ENCODE data around the gene ASZ1. TPM values are rescaled to one million over a fixed set of nuclear protein-coding genes. Genes with fewer than 3 reads are reported as not detected.

ASZ1 gene
- total and polyA plus RNA-seq, 2 donors (not counting 1 experiment from before 2014, with no cell fraction given) = not detected

DNA sequence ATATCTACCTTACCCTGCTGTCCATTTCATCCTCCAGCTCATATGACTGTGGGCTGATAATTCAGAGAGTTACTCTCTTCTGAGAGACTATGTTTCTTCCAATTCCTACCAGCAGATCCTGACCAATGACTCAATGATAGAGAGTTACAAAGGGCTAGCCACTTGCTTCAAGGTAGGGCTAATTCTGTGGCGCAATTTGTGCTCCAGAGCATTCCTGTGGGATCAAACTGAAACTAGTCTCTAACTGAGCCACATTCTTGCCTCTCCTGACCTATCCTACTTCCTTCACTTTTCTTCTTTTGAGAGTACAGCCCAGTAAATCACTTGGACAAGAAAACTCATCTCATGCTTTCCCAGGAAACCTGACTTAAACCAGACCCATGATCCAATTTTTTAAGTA is 17.9 kb upstream of the ASZ1 start:
- Histone ChIP-seq H3K4me3 (ENCODE audit: control extremely low read depth in 1 of 5, extremely low read depth in 1 of 5, insufficient read depth in 1 of 5, low read depth in 2 of 5, low read length in 4 of 5) (no peak overlapping the region), H3K4me1 (ENCODE audit: control insufficient read depth in 2 of 2, insufficient read depth in 2 of 2, low read length in 2 of 2) (no peaks in the 10 kb centered on the region), H3K4me2 (replicated peaks; ENCODE audit: low read depth, low read length, poor library complexity, severe bottlenecking) (no peak overlapping the region), H3K27me3 (replicated peaks in 1 of 4; ENCODE audit: control extremely low read depth in 1 of 4, control insufficient read depth in 3 of 4, insufficient read depth in 4 of 4, low read length in 3 of 4) (no peaks in the 10 kb centered on the region), H3K36me3 (replicated peaks in 1 of 2; ENCODE audit: control extremely low read depth in 1 of 2, control insufficient read depth in 1 of 2, extremely low read depth in 1 of 2, insufficient read depth in 2 of 2, low read length in 1 of 2) (no peaks in the 10 kb centered on the region), H2AFZ (ENCODE audit: insufficient read depth, low read depth, low read length, poor library complexity, severe bottlenecking) (no peak overlapping the region), H3K9me3 (ENCODE audit: control extremely low read depth in 1 of 3, control insufficient read depth in 2 of 3, insufficient read depth in 1 of 3, low read length in 2 of 3) (peaks cover 0 to 12% (median 3%) of the 10 kb centered on the region in 3 donors), H3K27ac (ENCODE audit: low read length in 2 of 2) (no peak overlapping the region), H3K9ac (ENCODE audit: low read length) (no peak overlapping the region), H3K79me2 (ENCODE audit: control insufficient read depth, insufficient read depth, low read length) (no peaks in the 10 kb centered on the region), H4K20me1 (ENCODE audit: control insufficient read depth, insufficient read depth, low read length, poor library complexity, severe bottlenecking) (no peaks in the 10 kb centered on the region)
- no peak overlapping the region for H3K4me3 Mint-ChIP-seq
- DNase-seq = no peak
- no peaks in the 10 kb centered on the region for H3K4me1 Mint-ChIP-seq
- no peaks in the 10 kb centered on the region for H3K27me3 Mint-ChIP-seq
- no peak for ATAC-seq (ENCODE audit: low read depth)
- intact Hi-C loops (cut with micrococcal nuclease) = no loop called here
- TF ChIP-seq EZH2 (IDR thresholded peaks at IDR 0.05; ENCODE audit: borderline replicate concordance, insufficient read depth, low read depth, low read length, poor library complexity, severe bottlenecking) = no peak
- TF ChIP-seq, protein P1, sequence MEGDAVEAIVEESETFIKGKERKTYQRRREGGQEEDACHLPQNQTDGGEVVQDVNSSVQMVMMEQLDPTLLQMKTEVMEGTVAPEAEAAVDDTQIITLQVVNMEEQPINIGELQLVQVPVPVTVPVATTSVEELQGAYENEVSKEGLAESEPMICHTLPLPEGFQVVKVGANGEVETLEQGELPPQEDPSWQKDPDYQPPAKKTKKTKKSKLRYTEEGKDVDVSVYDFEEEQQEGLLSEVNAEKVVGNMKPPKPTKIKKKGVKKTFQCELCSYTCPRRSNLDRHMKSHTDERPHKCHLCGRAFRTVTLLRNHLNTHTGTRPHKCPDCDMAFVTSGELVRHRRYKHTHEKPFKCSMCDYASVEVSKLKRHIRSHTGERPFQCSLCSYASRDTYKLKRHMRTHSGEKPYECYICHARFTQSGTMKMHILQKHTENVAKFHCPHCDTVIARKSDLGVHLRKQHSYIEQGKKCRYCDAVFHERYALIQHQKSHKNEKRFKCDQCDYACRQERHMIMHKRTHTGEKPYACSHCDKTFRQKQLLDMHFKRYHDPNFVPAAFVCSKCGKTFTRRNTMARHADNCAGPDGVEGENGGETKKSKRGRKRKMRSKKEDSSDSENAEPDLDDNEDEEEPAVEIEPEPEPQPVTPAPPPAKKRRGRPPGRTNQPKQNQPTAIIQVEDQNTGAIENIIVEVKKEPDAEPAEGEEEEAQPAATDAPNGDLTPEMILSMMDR (IDR thresholded peaks at IDR 0.05) = no peak
- 100% methylated on average over 1 of the region's 1 CpG for WGBS (ENCODE audit: insufficient coverage)
- H3K9me3 Mint-ChIP-seq (ENCODE audit: insufficient read depth) = peaks cover 4% of the 10 kb centered on the region
- H3K27ac Mint-ChIP-seq = no peak overlapping the region
- CTCF ChIA-PET = no interaction called here
- POLR2A ChIA-PET = no interaction called here

- Histone ChIP-seq H2AFZ (ENCODE audit: insufficient read depth, low read depth, low read length, poor library complexity, severe bottlenecking) (no peak overlapping the region), H3K79me2 (ENCODE audit: control insufficient read depth, insufficient read depth, low read length) (no peaks in the 10 kb centered on the region), H3K4me1 (ENCODE audit: control insufficient read depth in 2 of 2, insufficient read depth in 2 of 2, low read length in 2 of 2) (no peaks in the 10 kb centered on the region), H3K9me3 (ENCODE audit: control extremely low read depth in 1 of 3, control insufficient read depth in 2 of 3, insufficient read depth in 1 of 3, low read length in 2 of 3) (peaks cover 0 to 12% (median 2%) of the 10 kb centered on the region in 3 donors), H3K27me3 (replicated peaks in 1 of 4; ENCODE audit: control extremely low read depth in 1 of 4, control insufficient read depth in 3 of 4, insufficient read depth in 4 of 4, low read length in 3 of 4) (no peaks in the 10 kb centered on the region), H3K9ac (ENCODE audit: low read length) (no peak overlapping the region), H4K20me1 (ENCODE audit: control insufficient read depth, insufficient read depth, low read length, poor library complexity, severe bottlenecking) (no peaks in the 10 kb centered on the region), H3K36me3 (replicated peaks in 1 of 2; ENCODE audit: control extremely low read depth in 1 of 2, control insufficient read depth in 1 of 2, extremely low read depth in 1 of 2, insufficient read depth in 2 of 2, low read length in 1 of 2) (no peaks in the 10 kb centered on the region), H3K4me2 (replicated peaks; ENCODE audit: low read depth, low read length, poor library complexity, severe bottlenecking) (no peak overlapping the region), H3K4me3 (ENCODE audit: control extremely low read depth in 1 of 5, extremely low read depth in 1 of 5, insufficient read depth in 1 of 5, low read depth in 2 of 5, low read length in 4 of 5) (no peak overlapping the region), H3K27ac (ENCODE audit: low read length in 2 of 2) (no peak overlapping the region)
- ATAC-seq (ENCODE audit: low read depth) = no peak
- CTCF ChIA-PET = no interaction called here
- no peaks in the 10 kb centered on the region for H3K4me1 Mint-ChIP-seq
- H3K9me3 Mint-ChIP-seq (ENCODE audit: insufficient read depth) = peaks cover 4% of the 10 kb centered on the region
- TF ChIP-seq, protein P1 (IDR thresholded peaks at IDR 0.05) = no peak
- TF ChIP-seq EZH2 (IDR thresholded peaks at IDR 0.05; ENCODE audit: borderline replicate concordance, insufficient read depth, low read depth, low read length, poor library complexity, severe bottlenecking) = no peak
- no peak overlapping the region for H3K4me3 Mint-ChIP-seq
- no peak for DNase-seq
- POLR2A ChIA-PET = no interaction called here
- no peak overlapping the region for H3K27ac Mint-ChIP-seq
- intact Hi-C loops (cut with micrococcal nuclease) = no loop called here
- H3K27me3 Mint-ChIP-seq = no peaks in the 10 kb centered on the region
- no CpG with 5 or more reads among the region's 1 CpG for WGBS (ENCODE audit: insufficient coverage)
Measured at GRCh38 chr7:117444646-117445045, 17.4 kb upstream of the ASZ1 start.

All from B cell (primary cell).